ENCODE data around the gene DHX36. TPM values are rescaled to one million over a fixed set of nuclear protein-coding genes. Genes with fewer than 3 reads are reported as not detected.

The DHX36 gene
- 16.8 TPM for total RNA-seq

- intact Hi-C loops (cut with DNase I) = loop anchor here (5.0 kb wide), 1 partner anchor 1162 kb away; the partner anchor contains the start of gene RAP2B
- Histone ChIP-seq H3K4me1 (peaks cover 0 to 19% of the 10 kb centered on the region in 2 donors), H3K4me3 (peak within 1 kb of the TSS; percentile 73 to 82)
Observed at GRCh38 chr3:154323891-154324738, at the start of gene DHX36. Gene DHX36 (minus strand): TSS chr3:154324487. CDS start chr3:154324416, 71 bp downstream.

GRCh38 chr3:154367221-154367620 lies 42.9 kb upstream of the DHX36 start:
- H3K9me3 ChIP-seq = no peaks in the 10 kb centered on the region
- no peaks in the 10 kb centered on the region for H3K4me1 ChIP-seq
- no peak for DNase-seq (ENCODE audit: low spot score in 2 of 2)
- intact Hi-C loops (cut with DNase I) = no loop called here
- H3K36me3 ChIP-seq = no peaks in the 10 kb centered on the region
- no peak overlapping the region for H3K4me3 ChIP-seq
- H3K27me3 ChIP-seq = no peaks in the 10 kb centered on the region
- TF ChIP-seq CTCF (IDR thresholded peaks at IDR 0.05) = no peak
- no peak overlapping the region for H3K27ac ChIP-seq

More at GRCh38 chr3:154323891-154324738, at the start of gene DHX36:
- no peaks in the 10 kb centered on the region for H3K27me3 ChIP-seq
- no peaks in the 10 kb centered on the region for H3K36me3 ChIP-seq
- H3K27ac ChIP-seq = peak within 1 kb of the TSS; percentile 79 to 90
- no peaks in the 10 kb centered on the region for H3K9me3 ChIP-seq
- TF ChIP-seq CTCF (IDR thresholded peaks at IDR 0.05) = no peak
- DNase-seq (ENCODE audit: low spot score in 2 of 2) = peak; percentile 66 to 94

GRCh38 chr3:154364849-154365248 lies 40.6 kb upstream of the DHX36 start:
- H3K4me1 ChIP-seq = no peaks in the 10 kb centered on the region
- no peaks in the 10 kb centered on the region for H3K27me3 ChIP-seq
- no peak overlapping the region for H3K27ac ChIP-seq
- TF ChIP-seq CTCF (IDR thresholded peaks at IDR 0.05) = no peak
- no peak for DNase-seq (ENCODE audit: low spot score in 2 of 2)
- intact Hi-C loops (cut with DNase I) = no loop called here
- no peak overlapping the region for H3K4me3 ChIP-seq
- no peaks in the 10 kb centered on the region for H3K36me3 ChIP-seq
- H3K9me3 ChIP-seq = no peaks in the 10 kb centered on the region

- no peak for DNase-seq (ENCODE audit: low spot score in 2 of 2)
- H3K9me3 ChIP-seq = no peaks in the 10 kb centered on the region
- H3K27ac ChIP-seq = no peak overlapping the region
- no peaks in the 10 kb centered on the region for H3K27me3 ChIP-seq
- H3K4me3 ChIP-seq = no peak overlapping the region
- H3K36me3 ChIP-seq = no peaks in the 10 kb centered on the region
- intact Hi-C loops (cut with DNase I) = no loop called here
- no peak for TF ChIP-seq CTCF (IDR thresholded peaks at IDR 0.05)
- no peaks in the 10 kb centered on the region for H3K4me1 ChIP-seq
Observed at GRCh38 chr3:154361099-154361498, 36.8 kb upstream of the DHX36 start.

GRCh38 chr3:154356009-154356408 lies 31.7 kb upstream of the DHX36 start:
- no peak overlapping the region for H3K27ac ChIP-seq
- no peak for TF ChIP-seq CTCF (IDR thresholded peaks at IDR 0.05)
- H3K36me3 ChIP-seq = no peaks in the 10 kb centered on the region

More at GRCh38 chr3:154356009-154356408, 31.7 kb upstream of the DHX36 start:
- no peak for DNase-seq (ENCODE audit: low spot score in 2 of 2)
- H3K9me3 ChIP-seq = no peaks in the 10 kb centered on the region
- H3K4me3 ChIP-seq = no peak overlapping the region
- intact Hi-C loops (cut with DNase I) = no loop called here
- H3K27me3 ChIP-seq = no peaks in the 10 kb centered on the region
- H3K4me1 ChIP-seq = no peaks in the 10 kb centered on the region
